ENCODE data around the gene VPREB3.

Gene VPREB3

GRCh38 chr22:23769321-23769965 lies 15.2 kb upstream of the VPREB3 start:
- Histone ChIP-seq H4K12ac (ENCODE audit: low read depth, low read length) (no peak overlapping the region), H3K9ac (ENCODE audit: low read length) (no peak overlapping the region), H3K79me2 (ENCODE audit: control insufficient read depth, insufficient read depth, low read length, poor library complexity) (peaks cover 6% of the 10 kb centered on the region), H2BK12ac (ENCODE audit: low read length) (no peak overlapping the region), H3K23ac (ENCODE audit: low read length) (no peak overlapping the region), H2AK5ac (ENCODE audit: low read length) (no peak overlapping the region), H3K18ac (ENCODE audit: low read length) (no peak overlapping the region), H3K36me3 (ENCODE audit: control insufficient read depth in 1 of 2, insufficient read depth in 2 of 2, low read length in 2 of 2) (no peaks in the 10 kb centered on the region), H3K14ac (ENCODE audit: low read length) (no peak overlapping the region), H2AFZ (ENCODE audit: insufficient read depth, low read length, poor library complexity) (no peak overlapping the region), H2BK120ac (ENCODE audit: insufficient read depth, low read length, poor library complexity) (no peak overlapping the region), H4K8ac (ENCODE audit: low read depth, low read length) (no peak overlapping the region), H4K91ac (ENCODE audit: low read depth, low read length) (no peak overlapping the region), H3K9me3 (ENCODE audit: insufficient read depth, low read depth, low read length) (no peaks in the 10 kb centered on the region), H3K4me2 (ENCODE audit: low read length) (no peak overlapping the region), H3K27ac (ENCODE audit: low read depth, low read length) (no peak overlapping the region), H3K79me1 (ENCODE audit: low read length) (peaks cover 14% of the 10 kb centered on the region), H3K4me1 (ENCODE audit: control insufficient read depth in 1 of 2, insufficient read depth in 2 of 2, low read length in 2 of 2) (peaks cover 19 to 25% of the 10 kb centered on the region in 2 experiments), H3K4ac (ENCODE audit: low read depth, low read length) (no peak overlapping the region), H3K27me3 (ENCODE audit: insufficient read depth, low read length) (peaks cover 4% of the 10 kb centered on the region), H2BK5ac (ENCODE audit: low read depth, low read length, poor library complexity) (no peak overlapping the region), H3K4me3 (ENCODE audit: low read depth, low read length) (no peak overlapping the region)
- DNase-seq, result no peak
- no CpG with 5 or more reads among the region's 6 CpGs for WGBS (ENCODE audit: extremely low coverage, insufficient coverage, insufficient read length)

- H2BK12ac ChIP-seq (ENCODE audit: low read length), result peak within 1 kb of the TSS; percentile 9
- H3K27me3 ChIP-seq (ENCODE audit: insufficient read depth, low read length), result peaks cover under 1% of the 10 kb centered on the region
- H2BK120ac ChIP-seq (ENCODE audit: insufficient read depth, low read length, poor library complexity), result peak within 1 kb of the TSS; percentile 30
- peak; percentile 82 to 94 for DNase-seq
- peaks cover 5 to 14% of the 10 kb centered on the region in 2 experiments for H3K4me1 ChIP-seq (ENCODE audit: control insufficient read depth in 1 of 2, insufficient read depth in 2 of 2, low read length in 2 of 2)
- peaks cover 10% of the 10 kb centered on the region for H3K79me1 ChIP-seq (ENCODE audit: low read length)
- peak within 1 kb of the TSS; percentile 81 for H3K14ac ChIP-seq (ENCODE audit: low read length)
- WGBS (ENCODE audit: extremely low coverage, insufficient coverage, insufficient read length), result no CpG with 5 or more reads among the region's 63 CpGs
- H4K12ac ChIP-seq (ENCODE audit: low read depth, low read length), result peak within 1 kb of the TSS; percentile 51
- peaks cover 6% of the 10 kb centered on the region for H3K79me2 ChIP-seq (ENCODE audit: control insufficient read depth, insufficient read depth, low read length, poor library complexity)
- H2AK5ac ChIP-seq (ENCODE audit: low read length), result no peak within 1 kb of the TSS
- no peaks in the 10 kb centered on the region for H3K9me3 ChIP-seq (ENCODE audit: insufficient read depth, low read depth, low read length)
- peak within 1 kb of the TSS; percentile 70 for H3K18ac ChIP-seq (ENCODE audit: low read length)
- H3K4me3 ChIP-seq (ENCODE audit: low read depth, low read length), result peak within 1 kb of the TSS; percentile 77
- H3K4me2 ChIP-seq (ENCODE audit: low read length), result peak within 1 kb of the TSS; percentile 84
- no peaks in the 10 kb centered on the region for H3K36me3 ChIP-seq (ENCODE audit: control insufficient read depth in 1 of 2, insufficient read depth in 2 of 2, low read length in 2 of 2)
- peak within 1 kb of the TSS; percentile 90 for H4K8ac ChIP-seq (ENCODE audit: low read depth, low read length)
- H4K91ac ChIP-seq (ENCODE audit: low read depth, low read length), result peak within 1 kb of the TSS; percentile 74
- peak within 1 kb of the TSS; percentile 60 for H3K9ac ChIP-seq (ENCODE audit: low read length)
- peak within 1 kb of the TSS; percentile 57 for H2AFZ ChIP-seq (ENCODE audit: insufficient read depth, low read length, poor library complexity)
- H3K23ac ChIP-seq (ENCODE audit: low read length), result no peak within 1 kb of the TSS
- H3K4ac ChIP-seq (ENCODE audit: low read depth, low read length), result peak within 1 kb of the TSS; percentile 16
- H2BK5ac ChIP-seq (ENCODE audit: low read depth, low read length, poor library complexity), result peak within 1 kb of the TSS; percentile 51
- no peak within 1 kb of the TSS for H3K27ac ChIP-seq (ENCODE audit: low read depth, low read length)
These were observed 13.7 kb upstream of the VPREB3 start, which contains the start of gene CHCHD10 for GRCh38 chr22:23767673-23768548. CHCHD10 (minus strand) TSS chr22:23767972; CDS start chr22:23767874, 98 bp downstream.

GRCh38 chr22:23767303-23767672 lies 13.1 kb upstream of the VPREB3 start:
- Histone ChIP-seq H3K23ac (ENCODE audit: low read length) (no peak overlapping the region), H3K36me3 (ENCODE audit: control insufficient read depth in 1 of 2, insufficient read depth in 2 of 2, low read length in 2 of 2) (no peaks in the 10 kb centered on the region), H3K79me1 (ENCODE audit: low read length) (peaks cover 7% of the 10 kb centered on the region), H2BK5ac (ENCODE audit: low read depth, low read length, poor library complexity) (no peak overlapping the region), H3K4me2 (ENCODE audit: low read length) (peak overlapping the region; percentile 84), H2BK12ac (ENCODE audit: low read length) (no peak overlapping the region), H3K9me3 (ENCODE audit: insufficient read depth, low read depth, low read length) (no peaks in the 10 kb centered on the region), H4K91ac (ENCODE audit: low read depth, low read length) (peak overlapping the region; percentile 74), H4K8ac (ENCODE audit: low read depth, low read length) (no peak overlapping the region), H3K27ac (ENCODE audit: low read depth, low read length) (no peak overlapping the region), H2AFZ (ENCODE audit: insufficient read depth, low read length, poor library complexity) (no peak overlapping the region), H3K14ac (ENCODE audit: low read length) (no peak overlapping the region), H3K27me3 (ENCODE audit: insufficient read depth, low read length) (no peaks in the 10 kb centered on the region), H3K4me3 (ENCODE audit: low read depth, low read length) (peak overlapping the region; percentile 77), H2AK5ac (ENCODE audit: low read length) (no peak overlapping the region), H3K4ac (ENCODE audit: low read depth, low read length) (no peak overlapping the region), H3K4me1 (ENCODE audit: control insufficient read depth in 1 of 2, insufficient read depth in 2 of 2, low read length in 2 of 2) (peaks cover 7 to 14% of the 10 kb centered on the region in 2 experiments), H4K12ac (ENCODE audit: low read depth, low read length) (peak overlapping the region; percentile 34), H3K18ac (ENCODE audit: low read length) (no peak overlapping the region), H3K79me2 (ENCODE audit: control insufficient read depth, insufficient read depth, low read length, poor library complexity) (peaks cover 4% of the 10 kb centered on the region), H3K9ac (ENCODE audit: low read length) (peak overlapping the region; percentile 29), H2BK120ac (ENCODE audit: insufficient read depth, low read length, poor library complexity) (no peak overlapping the region)
- no CpG with 5 or more reads among the region's 27 CpGs for WGBS (ENCODE audit: extremely low coverage, insufficient coverage, insufficient read length)
- no peak for DNase-seq

GRCh38 chr22:23764899-23765881 lies 11.0 kb upstream of the VPREB3 start:
- Histone ChIP-seq H3K79me2 (ENCODE audit: control insufficient read depth, insufficient read depth, low read length, poor library complexity) (peaks cover 4% of the 10 kb centered on the region), H3K27me3 (ENCODE audit: insufficient read depth, low read length) (no peaks in the 10 kb centered on the region), H3K9ac (ENCODE audit: low read length) (no peak overlapping the region), H3K27ac (ENCODE audit: low read depth, low read length) (no peak overlapping the region), H3K4me2 (ENCODE audit: low read length) (no peak overlapping the region), H3K9me3 (ENCODE audit: insufficient read depth, low read depth, low read length) (no peaks in the 10 kb centered on the region), H3K14ac (ENCODE audit: low read length) (no peak overlapping the region), H3K4me1 (ENCODE audit: control insufficient read depth in 1 of 2, insufficient read depth in 2 of 2, low read length in 2 of 2) (peaks cover 6 to 13% of the 10 kb centered on the region in 2 experiments), H3K23ac (ENCODE audit: low read length) (no peak overlapping the region), H4K12ac (ENCODE audit: low read depth, low read length) (no peak overlapping the region), H3K4ac (ENCODE audit: low read depth, low read length) (no peak overlapping the region), H2BK12ac (ENCODE audit: low read length) (no peak overlapping the region), H3K4me3 (ENCODE audit: low read depth, low read length) (no peak overlapping the region), H2BK120ac (ENCODE audit: insufficient read depth, low read length, poor library complexity) (no peak overlapping the region), H3K79me1 (ENCODE audit: low read length) (peaks cover 6% of the 10 kb centered on the region), H4K91ac (ENCODE audit: low read depth, low read length) (no peak overlapping the region), H2AK5ac (ENCODE audit: low read length) (no peak overlapping the region), H4K8ac (ENCODE audit: low read depth, low read length) (no peak overlapping the region), H3K36me3 (ENCODE audit: control insufficient read depth in 1 of 2, insufficient read depth in 2 of 2, low read length in 2 of 2) (no peaks in the 10 kb centered on the region), H3K18ac (ENCODE audit: low read length) (no peak overlapping the region), H2AFZ (ENCODE audit: insufficient read depth, low read length, poor library complexity) (no peak overlapping the region), H2BK5ac (ENCODE audit: low read depth, low read length, poor library complexity) (no peak overlapping the region)
- DNase-seq, result no peak
- WGBS (ENCODE audit: extremely low coverage, insufficient coverage, insufficient read length), result no CpG with 5 or more reads among the region's 9 CpGs
